NOMO-1 treated with dmso at 0.1 percent for 144 hours (cell line): Measurements from ENCODE around the gene PDGFA.
"Not testable (repeated sequence)": the region's sequence is repeated elsewhere in the genome, so short reads cannot be mapped to it uniquely, and the experiment has no call there.

Experiments
- DNase-seq: peaks from one replicate; lab custom pipeline; 2025; ENCODE audit not compliant: unreplicated experiment; lab: John Stamatoyannopoulos, UW

Gene PDGFA

GRCh38 chr7:552151-552867 is 32.7 kb upstream of the PDGFA start:
- DNase-seq: not testable (repeated sequence)

- not testable (repeated sequence) for DNase-seq
These were observed 31.9 kb upstream of the PDGFA start for GRCh38 chr7:551615-551970.

GRCh38 chr7:550881-551614 is 31.4 kb upstream of the PDGFA start:
- DNase-seq: no peak

GRCh38 chr7:549891-550625 is 30.4 kb upstream of the PDGFA start:
- no peak for DNase-seq

GRCh38 chr7:549066-549890 is 29.6 kb upstream of the PDGFA start:
- DNase-seq: no peak

- no peak for DNase-seq
These were observed 28.8 kb upstream of the PDGFA start for GRCh38 chr7:548401-548800.

GRCh38 chr7:545470-545869 is 25.8 kb upstream of the PDGFA start:
- DNase-seq: no peak

- DNase-seq: no peak
These were observed 24.9 kb upstream of the PDGFA start for GRCh38 chr7:544338-545221.

- DNase-seq: no peak
These were observed 24.1 kb upstream of the PDGFA start for GRCh38 chr7:543501-544337.

GRCh38 chr7:542713-543500 is 23.3 kb upstream of the PDGFA start:
- no peak for DNase-seq

GRCh38 chr7:542131-542712 is 22.6 kb upstream of the PDGFA start:
- no peak for DNase-seq

- DNase-seq: no peak
These were observed 22.0 kb upstream of the PDGFA start for GRCh38 chr7:541661-542060.

- no peak for DNase-seq
These were observed 21.4 kb upstream of the PDGFA start for GRCh38 chr7:540997-541396.

- DNase-seq: no peak
These were observed 20.9 kb upstream of the PDGFA start for GRCh38 chr7:540579-540978.

GRCh38 chr7:539731-540411 is 20.2 kb upstream of the PDGFA start:
- no peak for DNase-seq

- DNase-seq: no peak
These were observed 19.4 kb upstream of the PDGFA start for GRCh38 chr7:538764-539685.
